ENCODE measurements around the gene TMCC2. TPM values are rescaled to one million over a fixed set of nuclear protein-coding genes. Genes with fewer than 3 reads are reported as not detected.

TMCC2 gene, protein sequence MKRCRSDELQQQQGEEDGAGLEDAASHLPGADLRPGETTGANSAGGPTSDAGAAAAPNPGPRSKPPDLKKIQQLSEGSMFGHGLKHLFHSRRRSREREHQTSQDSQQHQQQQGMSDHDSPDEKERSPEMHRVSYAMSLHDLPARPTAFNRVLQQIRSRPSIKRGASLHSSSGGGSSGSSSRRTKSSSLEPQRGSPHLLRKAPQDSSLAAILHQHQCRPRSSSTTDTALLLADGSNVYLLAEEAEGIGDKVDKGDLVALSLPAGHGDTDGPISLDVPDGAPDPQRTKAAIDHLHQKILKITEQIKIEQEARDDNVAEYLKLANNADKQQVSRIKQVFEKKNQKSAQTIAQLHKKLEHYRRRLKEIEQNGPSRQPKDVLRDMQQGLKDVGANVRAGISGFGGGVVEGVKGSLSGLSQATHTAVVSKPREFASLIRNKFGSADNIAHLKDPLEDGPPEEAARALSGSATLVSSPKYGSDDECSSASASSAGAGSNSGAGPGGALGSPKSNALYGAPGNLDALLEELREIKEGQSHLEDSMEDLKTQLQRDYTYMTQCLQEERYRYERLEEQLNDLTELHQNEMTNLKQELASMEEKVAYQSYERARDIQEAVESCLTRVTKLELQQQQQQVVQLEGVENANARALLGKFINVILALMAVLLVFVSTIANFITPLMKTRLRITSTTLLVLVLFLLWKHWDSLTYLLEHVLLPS
- total RNA-seq = 3.5 and 3.7 TPM in 2 replicates

DNA sequence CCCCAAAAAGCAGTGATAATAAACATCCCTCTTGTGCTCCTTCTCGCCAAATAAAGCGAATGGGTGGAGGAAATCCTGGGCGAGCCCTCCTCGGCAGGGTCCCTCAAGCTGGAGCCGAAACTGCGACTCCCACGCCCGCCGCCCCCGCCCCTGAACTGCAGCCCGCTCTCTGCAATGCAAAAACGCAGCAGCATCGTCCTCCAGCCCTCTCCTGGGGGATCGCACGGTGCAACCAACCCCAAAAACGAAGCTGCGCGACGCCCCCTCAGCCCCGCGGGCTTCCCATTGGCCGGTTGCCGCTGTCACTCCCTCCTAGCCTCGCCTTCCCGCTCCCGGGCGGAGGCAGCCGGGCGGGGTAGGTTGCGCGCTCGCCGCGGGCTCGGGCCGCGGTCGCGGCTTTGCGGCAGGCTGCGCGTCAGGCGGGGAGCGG lies at the start of gene TMCC2:
Gene TMCC2, plus strand, starts transcription at position 363 of the 430 bp plus-strand sequence. CDS start 619 bp downstream, outside the sequence.

DNA sequence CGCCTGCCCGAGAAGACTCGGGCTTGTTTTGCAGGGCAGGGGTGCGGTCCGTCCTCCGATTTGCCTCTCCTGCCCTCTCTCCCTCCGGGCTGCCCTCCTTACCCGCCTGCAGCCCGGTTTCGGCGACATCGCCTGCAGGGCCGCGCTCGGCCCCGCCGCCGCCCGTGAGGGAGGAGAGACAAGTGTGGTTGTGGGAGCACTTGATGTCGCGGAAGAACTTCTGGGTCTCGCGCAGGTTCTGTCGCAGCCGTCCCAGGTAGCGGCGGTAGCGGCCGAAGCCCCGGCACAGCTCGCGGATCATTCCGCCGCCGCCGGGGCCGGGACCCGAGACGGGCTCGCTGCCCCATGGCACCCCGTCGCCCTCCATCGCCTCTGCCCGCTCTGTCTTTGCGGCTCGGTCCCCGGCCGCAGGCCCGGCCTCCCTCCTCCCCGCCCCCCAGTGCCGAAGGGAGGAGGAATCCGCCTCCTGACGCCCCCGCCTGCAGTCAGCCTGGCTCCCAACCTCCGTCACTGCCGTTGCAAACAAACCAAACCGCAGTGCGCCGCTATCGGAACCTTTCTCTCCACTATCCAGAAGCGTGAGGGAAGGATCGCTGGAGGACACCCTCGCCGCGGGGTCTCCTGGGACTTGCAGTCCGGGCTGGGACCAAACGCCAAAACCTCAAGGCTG lies 16.4 kb upstream of the TMCC2 start, which contains the start of gene DSTYK:
Gene DSTYK, minus strand, starts transcription at position 534 of the 670 bp plus-strand sequence. Its CDS starts 167 bp downstream, at position 367.

DNA sequence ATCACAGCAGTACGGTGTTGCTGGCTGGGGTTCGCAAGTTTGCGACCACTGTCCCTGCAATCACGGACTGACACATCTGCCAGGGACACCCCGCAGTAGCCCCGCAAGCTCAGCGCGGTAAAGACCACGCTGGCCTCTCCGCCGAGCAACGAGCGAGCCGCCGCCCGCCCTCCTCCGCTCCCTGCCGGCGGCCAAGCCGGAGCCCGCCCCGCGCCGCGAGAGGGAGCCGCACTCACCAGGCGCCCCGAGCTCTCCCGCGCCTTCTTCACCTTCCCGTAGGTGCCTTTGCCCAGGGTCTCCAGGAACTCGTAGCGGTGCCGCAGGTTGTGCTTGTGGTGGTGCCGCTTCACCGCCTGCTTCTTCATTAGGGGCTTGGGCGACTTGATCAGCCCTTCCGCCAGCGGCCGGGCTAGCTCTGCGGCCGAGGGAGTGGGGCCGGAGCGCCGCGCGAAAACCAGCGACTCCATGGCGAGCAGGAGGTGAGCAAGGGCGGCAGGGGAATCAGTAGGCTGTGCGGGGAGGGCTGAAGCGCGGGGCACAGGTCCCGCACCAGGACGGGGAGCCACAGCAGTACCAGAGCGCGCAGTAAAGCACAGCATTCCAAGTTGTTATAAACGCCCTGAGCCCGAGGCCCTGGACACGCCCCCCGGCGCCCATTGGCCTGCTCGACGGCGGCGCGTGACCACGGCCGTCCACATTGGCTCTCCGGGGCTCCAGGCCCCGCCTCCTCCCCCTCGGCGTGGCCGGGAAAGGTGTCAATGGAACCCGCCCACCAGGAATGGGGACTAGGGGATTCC lies 93.6 kb downstream of the TMCC2 start, which contains the start of gene NUAK2:
Gene NUAK2, minus strand, starts transcription at position 584 of the 797 bp plus-strand sequence. Its CDS starts 117 bp downstream, at position 467.

Other genes starting within 250 kb of the TMCC2 start
- not detected in 2 replicates for gene CNTN2, start 184.7 kb upstream of the TMCC2 start, total RNA-seq
- gene TMEM81, start 143.5 kb upstream of the TMCC2 start, total RNA-seq = 0.73 and 1.6 TPM in 2 replicates
- gene RBBP5, start 106.0 kb upstream of the TMCC2 start, total RNA-seq = 19.6 and 19.8 TPM in 2 replicates
- gene DSTYK, start 16.2 kb upstream of the TMCC2 start, total RNA-seq = 18.8 and 20.3 TPM in 2 replicates
- gene NUAK2, start 93.8 kb downstream of the TMCC2 start, total RNA-seq = 10.0 and 13.8 TPM in 2 replicates
- not detected in 2 replicates for gene KLHDC8A, start 129.0 kb downstream of the TMCC2 start, total RNA-seq
- not detected in 2 replicates for gene LEMD1, start 194.1 kb downstream of the TMCC2 start, total RNA-seq
- gene BLACAT1, start 228.1 kb downstream of the TMCC2 start, total RNA-seq = 0.12 TPM in 1 of 2 replicates, not detected in the other